DND-41 (cell line): ENCODE measurements around the gene ZIK1.

ENCODE experiments used
- ATAC-seq: fragments of 200-7000 bp; cut with Tn5 transposase; 3 replicates; pipeline ENCODE4 v1.9.1; 2021; ENCODE audit warnings: low read depth; ENCODE audit not compliant: insufficient read depth
- DNase-seq: peaks from one replicate; pipeline ENCODE4 v3.0.0-alpha.2; 2020
- H2AFZ ChIP-seq: 2 replicates; pipeline ENCODE4 v1.6.0; 2012; ENCODE audit warnings: low read depth, low read length
- H3K27ac ChIP-seq: 2 replicates; pipeline ENCODE4 v1.5.1; 2012; ENCODE audit warnings: low read length, inconsistent platforms
- H3K27me3 ChIP-seq: fragments of 200-600 bp; sonication (generic); 2 replicates; pipeline ENCODE4 v1.6.0; 2012; ENCODE audit warnings: low read length, mild to moderate bottlenecking, inconsistent platforms; ENCODE audit not compliant: insufficient read depth, poor library complexity
- H3K36me3 ChIP-seq: 2 replicates; pipeline ENCODE4 v1.5.1; 2012; ENCODE audit warnings: low read length, inconsistent platforms; ENCODE audit not compliant: insufficient read depth
- H3K4me1 ChIP-seq: 2 replicates; pipeline ENCODE4 v1.5.1; 2012; ENCODE audit warnings: mild to moderate bottlenecking, low read length; ENCODE audit not compliant: insufficient read depth
- H3K4me2 ChIP-seq: 2 replicates; pipeline ENCODE4 v1.6.0; 2012; ENCODE audit warnings: mild to moderate bottlenecking, moderate library complexity, low read length, inconsistent platforms; ENCODE audit not compliant: insufficient read depth
- H3K4me3 ChIP-seq, 2 experiments: fragments of 200-600 bp in 1 of 2; shearing (Covaris generic) in 1 of 2; 2 replicates each; pipeline ENCODE4 v1.5.1; 2012 to 2016; ENCODE audit warnings: inconsistent platforms in 2 of 2, low read length in 2 of 2, mild to moderate bottlenecking in 2 of 2, low read depth in 1 of 2, moderate library complexity in 1 of 2
- H3K79me2 ChIP-seq: 2 replicates; pipeline ENCODE4 v1.6.0; 2012; ENCODE audit warnings: low read length, inconsistent platforms; ENCODE audit not compliant: insufficient read depth
- H3K9ac ChIP-seq: 2 replicates; pipeline ENCODE4 v1.6.0; 2012; ENCODE audit warnings: low read depth, mild to moderate bottlenecking, inconsistent platforms, low read length, moderate library complexity
- H3K9me3 ChIP-seq: 2 replicates; pipeline ENCODE4 v1.5.1; 2012; ENCODE audit warnings: low read length, moderate library complexity, mild to moderate bottlenecking, inconsistent platforms; ENCODE audit not compliant: insufficient read depth, severe bottlenecking
- H4K20me1 ChIP-seq: 2 replicates; pipeline ENCODE4 v1.6.0; 2012; ENCODE audit warnings: low read length; ENCODE audit not compliant: insufficient read depth
- CTCF ChIP-seq: IDR thresholded peaks from 2 replicates; pipeline ENCODE4 v1.5.1; 2012; ENCODE audit warnings: borderline replicate concordance, low read length, moderate library complexity, mild to moderate bottlenecking; ENCODE audit not compliant: poor library complexity, severe bottlenecking; ENCODE audit errors: extremely low read depth
- EZH2 ChIP-seq: IDR thresholded peaks from 3 replicates; pipeline ENCODE4 v1.6.1; 2012; ENCODE audit warnings: borderline replicate concordance, low read depth, mild to moderate bottlenecking, moderate library complexity, low read length, inconsistent platforms; ENCODE audit not compliant: severe bottlenecking

Gene ZIK1

GRCh38 chr19:57572415-57572947, 11.5 kb upstream of the ZIK1 start:
- ATAC-seq (no peak), DNase-seq (no peak)
- Histone ChIP-seq H3K9me3 (peaks cover 90% of the 10 kb centered on the region), H3K4me2 (no peak overlapping the region), H3K79me2 (peaks cover 17% of the 10 kb centered on the region), H3K4me3 (no peak overlapping the region), H3K27me3 (no peaks in the 10 kb centered on the region), H3K4me1 (peaks cover 12% of the 10 kb centered on the region), H2AFZ (no peak overlapping the region), H3K27ac (no peak overlapping the region), H3K36me3 (peaks cover 70% of the 10 kb centered on the region), H3K9ac (no peak overlapping the region), H4K20me1 (no peaks in the 10 kb centered on the region)
- no peak for TF ChIP-seq CTCF
- TF ChIP-seq EZH2: no peak

GRCh38 chr19:57576661-57577060, 7.3 kb upstream of the ZIK1 start:
- ATAC-seq: no peak

GRCh38 chr19:57578487-57579205, 5.3 kb upstream of the ZIK1 start, which contains the start of gene ZNF416:
Gene ZNF416 (minus strand): TSS chr19:57578911. CDS start chr19:57578704, 207 bp downstream.
- Histone ChIP-seq H3K27ac (peak within 1 kb of the TSS; percentile 75), H3K36me3 (peaks cover 50% of the 10 kb centered on the region), H4K20me1 (no peaks in the 10 kb centered on the region), H2AFZ (peak within 1 kb of the TSS; percentile 87), H3K79me2 (peaks cover 33% of the 10 kb centered on the region), H3K4me1 (peaks cover 39% of the 10 kb centered on the region), H3K4me3 (peak within 1 kb of the TSS; percentile 83 to 96), H3K9me3 (peaks cover 63% of the 10 kb centered on the region), H3K4me2 (peak within 1 kb of the TSS; percentile 89), H3K27me3 (no peaks in the 10 kb centered on the region), H3K9ac (peak within 1 kb of the TSS; percentile 86)
- ATAC-seq (peak; percentile 90), DNase-seq (peak; percentile 99)
- TF ChIP-seq EZH2 (no peak), CTCF (peak; percentile 49)

More at GRCh38 chr19:57576661-57577060, 7.3 kb upstream of the ZIK1 start:
- H3K9me3 ChIP-seq: peaks cover 66% of the 10 kb centered on the region
- H3K4me2 ChIP-seq: peak overlapping the region; percentile 21; the same call in 1 of the 2 replicates
- H3K4me3 ChIP-seq: peak overlapping the region in 1 of 2 experiments; percentile 96; a peak in 1 of 4 replicates
- DNase-seq: no peak
- no peaks in the 10 kb centered on the region for H3K27me3 ChIP-seq
- H3K79me2 ChIP-seq: peaks cover 29% of the 10 kb centered on the region
- TF ChIP-seq CTCF (no peak), EZH2 (no peak)
- no peaks in the 10 kb centered on the region for H4K20me1 ChIP-seq
- peaks cover 69% of the 10 kb centered on the region for H3K36me3 ChIP-seq
- no peak overlapping the region for H3K27ac ChIP-seq
- H3K9ac ChIP-seq: no peak overlapping the region
- H3K4me1 ChIP-seq: peaks cover 32% of the 10 kb centered on the region
- H2AFZ ChIP-seq: no peak overlapping the region
